ENCODE measurements around the gene CBARP. TPM values are rescaled to one million over a fixed set of nuclear protein-coding genes. Genes with fewer than 3 reads are reported as not detected.
A peak's percentile ranks its signal among the peaks of the same experiment; 100 is the strongest.

Gene CBARP
- total and polyA plus RNA-seq, 2 of the 13 experiments (the other 11 are each of a cell fraction or from before 2014, with no cell fraction given): 1.2 to 1.4 TPM

- TF ChIP-seq PBX3 (CRISPR knock-in tag; IDR thresholded peaks at IDR 0.05; ENCODE audit: borderline replicate concordance): no peak
- TF ChIP-seq HOXA9 (CRISPR knock-in tag; IDR thresholded peaks at IDR 0.05; ENCODE audit: borderline replicate concordance): no peak
- TF ChIP-seq ZNF792 (CRISPR knock-in tag; IDR thresholded peaks at IDR 0.05): 0 out of 2 replicates have a peak, but pooled peaks have one; percentile 22
- no peak for TF ChIP-seq GATA4 (IDR thresholded peaks at IDR 0.05; ENCODE audit: borderline replicate concordance, low read depth)
- TF ChIP-seq ETV5 (CRISPR knock-in tag; IDR thresholded peaks at IDR 0.05; ENCODE audit: borderline replicate concordance): peak; percentile 6; the same call in 1 of the 2 replicates
- no peak for TF ChIP-seq ZNF30 (CRISPR knock-in tag; IDR thresholded peaks at IDR 0.05)
- TF ChIP-seq SKI (IDR thresholded peaks at IDR 0.05; ENCODE audit: partially characterized antibody): no peak
- peak; percentile 75; the same call in 1 of the 2 replicates for TF ChIP-seq GTF2F1 (IDR thresholded peaks at IDR 0.05; ENCODE audit: low read length)
- no peak for TF ChIP-seq HOMEZ (CRISPR knock-in tag; IDR thresholded peaks at IDR 0.05; ENCODE audit: low read depth)
- peak; percentile 50; the same call in 1 of the 2 replicates for TF ChIP-seq MYPOP (CRISPR knock-in tag; IDR thresholded peaks at IDR 0.05)
- peak; percentile 98 for TF ChIP-seq ZNF740 (CRISPR knock-in tag; IDR thresholded peaks at IDR 0.05)
- 0 out of 2 replicates have a peak, but pooled peaks have one; percentile 42 for TF ChIP-seq SNAPC2 (CRISPR knock-in tag; IDR thresholded peaks at IDR 0.05)
- no peak for TF ChIP-seq AGO2 (optimal IDR thresholded peaks at IDR 0.05; ENCODE audit: low read depth, low read length)
- no peak for TF ChIP-seq CSRNP2 (CRISPR knock-in tag; conservative IDR thresholded peaks at IDR 0.05; ENCODE audit: low read depth)
- peak; percentile 12; the same call in 1 of the 2 replicates for TF ChIP-seq MEIS2 (CRISPR knock-in tag; IDR thresholded peaks at IDR 0.05)
- TF ChIP-seq TOPORS (CRISPR knock-in tag; IDR thresholded peaks at IDR 0.05): no peak
- no peak for TF ChIP-seq ZHX2 (IDR thresholded peaks at IDR 0.05; ENCODE audit: low read depth)
- TF ChIP-seq ZHX2 (CRISPR knock-in tag; IDR thresholded peaks at IDR 0.05; ENCODE audit: borderline replicate concordance): no peak
These were observed 31.3 kb upstream of the CBARP start, which contains the start of gene CIRBP (continued) for GRCh38 chr19:1269065-1269477.
